GM12865 (cell line): ENCODE data around the gene ZFHX3.

Experiments
- DNase-seq: peaks from one replicate; pipeline ENCODE4 v3.0.0; 2010; ENCODE audit warnings: low read depth
- H3K4me3 ChIP-seq: 2 replicates; pipeline ENCODE4 v1.5.1; 2011; ENCODE audit warnings: mild to moderate bottlenecking, low read depth, low read length, control low read depth
- CTCF ChIP-seq: IDR thresholded peaks from 2 replicates; pipeline ENCODE4 v1.5.1; 2011; ENCODE audit warnings: low read length, control low read depth, low read depth, inconsistent platforms; ENCODE audit not compliant: insufficient read depth; ENCODE audit errors: missing control alignments

ZFHX3 gene

GRCh38 chr16:72805486-72805885 is 242.4 kb downstream of the ZFHX3 start:
- DNase-seq = peak; percentile 28
- H3K4me3 ChIP-seq = no peak overlapping the region
- TF ChIP-seq CTCF = no peak

GRCh38 chr16:72800524-72801161 is 247.3 kb downstream of the ZFHX3 start:
- H3K4me3 ChIP-seq = no peak overlapping the region
- DNase-seq = no peak
- TF ChIP-seq CTCF = no peak

- TF ChIP-seq CTCF = no peak
- H3K4me3 ChIP-seq = no peak overlapping the region
- DNase-seq = no peak
Observed at GRCh38 chr16:72798264-72798663, 249.7 kb downstream of the ZFHX3 start.

- no peak overlapping the region for H3K4me3 ChIP-seq
- TF ChIP-seq CTCF = no peak
- no peak for DNase-seq
Observed at GRCh38 chr16:72797621-72798020, 250.3 kb downstream of the ZFHX3 start.

DNA sequence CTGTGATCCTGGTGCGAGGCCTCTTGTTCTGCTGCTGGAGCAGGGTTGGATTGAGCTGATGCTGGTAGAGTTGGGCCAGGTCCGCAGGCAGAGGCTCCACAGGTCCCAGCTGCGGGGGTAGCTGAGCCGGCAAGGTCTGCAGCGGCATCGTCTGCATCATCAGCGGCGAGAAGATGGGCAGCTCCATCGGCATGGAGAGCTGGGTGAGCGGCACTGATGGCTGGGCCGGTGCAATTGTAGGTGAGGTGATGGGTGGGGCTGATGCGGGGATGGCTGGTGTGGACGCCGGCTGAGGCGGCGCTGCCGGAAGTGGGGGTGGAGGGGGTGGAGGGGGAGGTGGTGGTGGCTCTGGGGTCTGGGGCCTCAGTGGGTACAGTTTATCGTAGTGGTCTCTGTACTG is 251.7 kb downstream of the ZFHX3 start:
- no peak overlapping the region for H3K4me3 ChIP-seq
- no peak for DNase-seq
- TF ChIP-seq CTCF = no peak

GRCh38 chr16:72794986-72795385 is 252.9 kb downstream of the ZFHX3 start:
- TF ChIP-seq CTCF = no peak
- no peak for DNase-seq

DNA sequence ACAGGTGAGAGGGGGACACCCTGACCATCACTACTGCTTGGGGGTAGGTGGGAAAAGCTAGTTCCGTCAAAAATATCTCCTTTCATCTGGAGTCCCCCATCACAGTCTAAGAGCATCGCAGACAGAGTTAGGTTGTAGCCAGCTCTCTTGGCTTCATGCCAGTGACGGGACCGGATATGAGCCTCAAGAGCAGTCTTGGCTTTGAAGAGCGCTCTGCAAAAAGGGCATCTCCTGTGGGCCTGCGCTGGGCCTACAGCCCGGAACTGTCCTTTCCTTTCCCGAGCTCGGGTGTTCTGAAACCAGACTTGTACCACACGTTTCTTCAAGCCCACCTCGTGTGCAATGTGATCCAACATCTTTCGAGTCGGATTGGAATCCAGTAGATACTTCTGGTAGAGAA is 253.6 kb downstream of the ZFHX3 start:
- TF ChIP-seq CTCF = no peak
- no peak for DNase-seq
- no peak overlapping the region for H3K4me3 ChIP-seq

More at GRCh38 chr16:72794986-72795385, 252.9 kb downstream of the ZFHX3 start:
- no peak overlapping the region for H3K4me3 ChIP-seq
